Measurements from ENCODE around the gene SLC35E1.

Gene SLC35E1

GRCh38 chr19:16537111-16537510, 35.1 kb downstream of the SLC35E1 start:
- Mint-ChIP-seq H3K9me3 (no peaks in the 10 kb centered on the region), H3K4me3 (no peak overlapping the region), H3K27ac (peak overlapping the region; percentile 19), H3K27me3 (no peaks in the 10 kb centered on the region), H3K36me3 (peaks cover 34% of the 10 kb centered on the region), H3K4me1 (peaks cover 31% of the 10 kb centered on the region)
- ATAC-seq (ENCODE audit: low read depth) (no peak), DNase-seq (ENCODE audit: low spot score in 2 of 2) (no peak)

- H3K27ac Mint-ChIP-seq: peak overlapping the region; percentile 63
- DNase-seq (ENCODE audit: low spot score in 2 of 2): no peak
- no peak for ATAC-seq (ENCODE audit: low read depth)
- H3K4me3 Mint-ChIP-seq: no peak overlapping the region
- no peaks in the 10 kb centered on the region for H3K27me3 Mint-ChIP-seq
- H3K9me3 Mint-ChIP-seq: no peaks in the 10 kb centered on the region
- H3K4me1 Mint-ChIP-seq: peaks cover 28% of the 10 kb centered on the region
- H3K36me3 Mint-ChIP-seq: peaks cover 42% of the 10 kb centered on the region
Observed at GRCh38 chr19:16536130-16536529, 36.1 kb downstream of the SLC35E1 start.

- DNase-seq (ENCODE audit: low spot score in 2 of 2): no peak
- Mint-ChIP-seq H3K36me3 (peaks cover 41% of the 10 kb centered on the region), H3K27ac (no peak overlapping the region), H3K4me3 (no peak overlapping the region), H3K4me1 (peaks cover 28% of the 10 kb centered on the region), H3K27me3 (no peaks in the 10 kb centered on the region), H3K9me3 (no peaks in the 10 kb centered on the region)
- ATAC-seq (ENCODE audit: low read depth): no peak
Observed at GRCh38 chr19:16535381-16535780, 36.8 kb downstream of the SLC35E1 start.

- Mint-ChIP-seq H3K27ac (no peak overlapping the region), H3K36me3 (peaks cover 37% of the 10 kb centered on the region), H3K27me3 (no peaks in the 10 kb centered on the region), H3K4me3 (no peak overlapping the region), H3K9me3 (no peaks in the 10 kb centered on the region), H3K4me1 (peaks cover 14% of the 10 kb centered on the region)
- no peak for DNase-seq (ENCODE audit: low spot score in 2 of 2)
- ATAC-seq (ENCODE audit: low read depth): no peak
Observed at GRCh38 chr19:16532440-16533234, 39.6 kb downstream of the SLC35E1 start.

- no peak overlapping the region for H3K4me3 Mint-ChIP-seq
- no peak for ATAC-seq (ENCODE audit: low read depth)
- DNase-seq (ENCODE audit: low spot score in 2 of 2): no peak
- H3K27ac Mint-ChIP-seq: peak overlapping the region; percentile 51
- H3K27me3 Mint-ChIP-seq: no peaks in the 10 kb centered on the region
- H3K9me3 Mint-ChIP-seq: no peaks in the 10 kb centered on the region
- peaks cover 8% of the 10 kb centered on the region for H3K4me1 Mint-ChIP-seq
- peaks cover 31% of the 10 kb centered on the region for H3K36me3 Mint-ChIP-seq
Observed at GRCh38 chr19:16531380-16531669, 40.9 kb downstream of the SLC35E1 start.

GRCh38 chr19:16530540-16531379, 41.5 kb downstream of the SLC35E1 start:
- peaks cover 28% of the 10 kb centered on the region for H3K36me3 Mint-ChIP-seq
- H3K27ac Mint-ChIP-seq: peak overlapping the region; percentile 51
- H3K9me3 Mint-ChIP-seq: no peaks in the 10 kb centered on the region
- H3K4me1 Mint-ChIP-seq: peaks cover 4% of the 10 kb centered on the region
- H3K4me3 Mint-ChIP-seq: no peak overlapping the region
- no peaks in the 10 kb centered on the region for H3K27me3 Mint-ChIP-seq
- DNase-seq (ENCODE audit: low spot score in 2 of 2) (no peak), ATAC-seq (ENCODE audit: low read depth) (no peak)

- H3K4me1 Mint-ChIP-seq: peaks cover 4% of the 10 kb centered on the region
- no peaks in the 10 kb centered on the region for H3K9me3 Mint-ChIP-seq
- no peak overlapping the region for H3K27ac Mint-ChIP-seq
- H3K4me3 Mint-ChIP-seq: no peak overlapping the region
- H3K27me3 Mint-ChIP-seq: no peaks in the 10 kb centered on the region
- peaks cover 27% of the 10 kb centered on the region for H3K36me3 Mint-ChIP-seq
- no peak for ATAC-seq (ENCODE audit: low read depth)
- DNase-seq (ENCODE audit: low spot score in 2 of 2): no peak
Observed at GRCh38 chr19:16529466-16530144, 42.6 kb downstream of the SLC35E1 start.

GRCh38 chr19:16527971-16528521, 44.2 kb downstream of the SLC35E1 start:
- H3K36me3 Mint-ChIP-seq: peaks cover 32% of the 10 kb centered on the region

GRCh38 chr19:16527334-16527935, 44.8 kb downstream of the SLC35E1 start:
- peaks cover 36% of the 10 kb centered on the region for H3K36me3 Mint-ChIP-seq
- peaks cover 2% of the 10 kb centered on the region for H3K4me1 Mint-ChIP-seq
- H3K4me3 Mint-ChIP-seq: no peak overlapping the region
- H3K27me3 Mint-ChIP-seq: no peaks in the 10 kb centered on the region
- DNase-seq (ENCODE audit: low spot score in 2 of 2) (no peak), ATAC-seq (ENCODE audit: low read depth) (no peak)
- no peak overlapping the region for H3K27ac Mint-ChIP-seq
- no peaks in the 10 kb centered on the region for H3K9me3 Mint-ChIP-seq

More at GRCh38 chr19:16527971-16528521, 44.2 kb downstream of the SLC35E1 start:
- Mint-ChIP-seq H3K27ac (no peak overlapping the region), H3K27me3 (no peaks in the 10 kb centered on the region), H3K4me1 (peaks cover 2% of the 10 kb centered on the region), H3K4me3 (no peak overlapping the region), H3K9me3 (no peaks in the 10 kb centered on the region)
- ATAC-seq (ENCODE audit: low read depth): peak; percentile 63
- peak; percentile 18 to 34 for DNase-seq (ENCODE audit: low spot score in 2 of 2)

- peaks cover 28% of the 10 kb centered on the region for H3K36me3 Mint-ChIP-seq
- H3K27me3 Mint-ChIP-seq: no peaks in the 10 kb centered on the region
- no peaks in the 10 kb centered on the region for H3K9me3 Mint-ChIP-seq
- ATAC-seq (ENCODE audit: low read depth): no peak
- no peak for DNase-seq (ENCODE audit: low spot score in 2 of 2)
- no peaks in the 10 kb centered on the region for H3K4me1 Mint-ChIP-seq
- no peak overlapping the region for H3K27ac Mint-ChIP-seq
- no peak overlapping the region for H3K4me3 Mint-ChIP-seq
Observed at GRCh38 chr19:16525751-16526481, 46.3 kb downstream of the SLC35E1 start.

- H3K9me3 Mint-ChIP-seq: no peaks in the 10 kb centered on the region
- no peaks in the 10 kb centered on the region for H3K4me1 Mint-ChIP-seq
- H3K27ac Mint-ChIP-seq: no peak overlapping the region
- no peak for DNase-seq (ENCODE audit: low spot score in 2 of 2)
- H3K36me3 Mint-ChIP-seq: peaks cover 32% of the 10 kb centered on the region
- H3K27me3 Mint-ChIP-seq: no peaks in the 10 kb centered on the region
- no peak overlapping the region for H3K4me3 Mint-ChIP-seq
- ATAC-seq (ENCODE audit: low read depth): no peak
Observed at GRCh38 chr19:16524991-16525734, 47.1 kb downstream of the SLC35E1 start.

GRCh38 chr19:16522559-16523377, 49.4 kb downstream of the SLC35E1 start:
- ATAC-seq (ENCODE audit: low read depth) (no peak), DNase-seq (ENCODE audit: low spot score in 2 of 2) (no peak)
- no peaks in the 10 kb centered on the region for H3K4me1 Mint-ChIP-seq
- H3K4me3 Mint-ChIP-seq: no peak overlapping the region
- no peaks in the 10 kb centered on the region for H3K27me3 Mint-ChIP-seq
- H3K9me3 Mint-ChIP-seq: no peaks in the 10 kb centered on the region
- no peak overlapping the region for H3K27ac Mint-ChIP-seq
- H3K36me3 Mint-ChIP-seq: peaks cover 39% of the 10 kb centered on the region

Data from memory B cell (primary cell).